GM23338 (cell line): Measurements from ENCODE around the gene TNFRSF6B. TPM values are rescaled to one million over a fixed set of nuclear protein-coding genes. Genes with fewer than 3 reads are reported as not detected.
A peak's percentile ranks its signal among the peaks of the same experiment; 100 is the strongest.

Experiments used
- ATAC-seq: fragments of 200-7000 bp; cut with Tn5 transposase; 3 replicates; pipeline ENCODE4 v1.9.1; 2020
- DNase-seq: peaks from one replicate; pipeline ENCODE4 v3.0.0-alpha.2; 2015; ENCODE audit warnings: low spot score
- H2AFZ ChIP-seq: fragments of 200-600 bp; sonication (generic); 2 replicates; pipeline ENCODE4 v1.8.0; 2016; ENCODE audit warnings: antibody characterized with exemption, mild to moderate bottlenecking, moderate library complexity
- H3F3A ChIP-seq: fragments of 200-600 bp; sonication (generic); replicated peaks from 2 replicates; pipeline ENCODE4 v1.8.0; 2017; ENCODE audit warnings: antibody characterized with exemption, mixed run types, low read depth
- H3K27ac ChIP-seq: fragments of 200-600 bp; sonication (generic); 2 replicates; pipeline ENCODE4 v1.6.1; 2016; ENCODE audit warnings: low read depth
- H3K27me3 ChIP-seq: fragments of 200-600 bp; sonication (generic); 2 replicates; pipeline ENCODE4 v1.8.0; 2016; ENCODE audit warnings: mild to moderate bottlenecking, mixed run types, moderate library complexity; ENCODE audit not compliant: insufficient read depth
- H3K36me3 ChIP-seq: fragments of 200-600 bp; sonication (generic); 2 replicates; pipeline ENCODE4 v1.8.0; 2016; ENCODE audit warnings: mild to moderate bottlenecking; ENCODE audit not compliant: insufficient read depth
- H3K4me1 ChIP-seq: fragments of 200-600 bp; sonication (generic); 2 replicates; pipeline ENCODE4 v1.8.0; 2016; ENCODE audit warnings: mild to moderate bottlenecking, moderate library complexity; ENCODE audit not compliant: insufficient read depth
- H3K4me2 ChIP-seq: fragments of 200-600 bp; sonication (generic); 2 replicates; pipeline ENCODE4 v1.7.1; 2017; ENCODE audit warnings: mixed run types
- H3K4me3 ChIP-seq: fragments of 200-600 bp; sonication (generic); 2 replicates; pipeline ENCODE4 v1.6.1; 2016; ENCODE audit warnings: mixed run types
- H3K79me2 ChIP-seq: fragments of 200-600 bp; sonication (generic); replicated peaks from 2 replicates; pipeline ENCODE4 v1.8.0; 2017; ENCODE audit warnings: mild to moderate bottlenecking; ENCODE audit not compliant: insufficient read depth
- H3K9me2 ChIP-seq: fragments of 200-600 bp; sonication (generic); 2 replicates; pipeline ENCODE4 v1.8.0; 2017; ENCODE audit not compliant: insufficient read depth
- H4K20me1 ChIP-seq: fragments of 200-600 bp; sonication (generic); replicated peaks from 2 replicates; pipeline ENCODE4 v1.8.0; 2017; ENCODE audit warnings: mild to moderate bottlenecking; ENCODE audit not compliant: insufficient read depth
- H3K27ac Mint-ChIP-seq: 2 replicates; pipeline ENCODE4 v1.8.0; 2020; ENCODE audit warnings: inconsistent platforms, mild to moderate bottlenecking, moderate library complexity, mixed read lengths
- H3K27me3 Mint-ChIP-seq: 3 replicates; pipeline ENCODE4 v1.8.0; 2022; ENCODE audit warnings: low read depth, mild to moderate bottlenecking, moderate library complexity, mixed read lengths, inconsistent platforms; ENCODE audit not compliant: insufficient read depth, poor library complexity
- H3K36me3 Mint-ChIP-seq: 3 replicates; pipeline ENCODE4 v1.8.0; 2021; ENCODE audit warnings: low read depth, mild to moderate bottlenecking, inconsistent platforms, moderate library complexity, mixed read lengths
- H3K4me1 Mint-ChIP-seq: 3 replicates; pipeline ENCODE4 v1.8.0; 2020; ENCODE audit warnings: mild to moderate bottlenecking, inconsistent platforms, mixed read lengths
- H3K4me3 Mint-ChIP-seq: 3 replicates; pipeline ENCODE4 v1.8.0; 2021; ENCODE audit warnings: moderate library complexity, mild to moderate bottlenecking, inconsistent platforms, mixed read lengths
- H3K9me3 Mint-ChIP-seq: 3 replicates; pipeline ENCODE4 v1.8.0; 2020; ENCODE audit warnings: moderate library complexity, mild to moderate bottlenecking, inconsistent platforms, mixed read lengths
- EZH2 ChIP-seq: fragments of 200-600 bp; sonication (generic); IDR thresholded peaks from one replicate; pipeline ENCODE4 v1.8.0; 2017; ENCODE audit warnings: antibody characterized with exemption, mild to moderate bottlenecking, low read depth; ENCODE audit not compliant: unreplicated experiment
- EZH2phosphoT487 ChIP-seq: fragments of 200-600 bp; sonication (generic); IDR thresholded peaks from one replicate; pipeline ENCODE4 v1.8.1; 2018; ENCODE audit warnings: antibody characterized with exemption; ENCODE audit not compliant: unreplicated experiment
- JUNB ChIP-seq: IDR thresholded peaks from one replicate; pipeline ENCODE4 v1.6.1; 2016; ENCODE audit warnings: antibody characterized with exemption; ENCODE audit not compliant: unreplicated experiment
- NANOG ChIP-seq: IDR thresholded peaks from 2 replicates; pipeline ENCODE4 v1.6.1; 2016; ENCODE audit warnings: antibody characterized with exemption, borderline replicate concordance
- POLR2AphosphoS5 ChIP-seq: IDR thresholded peaks from 2 replicates; pipeline ENCODE4 v1.6.1; 2016; ENCODE audit warnings: antibody characterized with exemption, low read depth
- STAT1 ChIP-seq: IDR thresholded peaks from one replicate; pipeline ENCODE4 v1.6.1; 2016; ENCODE audit warnings: antibody characterized with exemption; ENCODE audit not compliant: unreplicated experiment
- ZNF114 ChIP-seq: fragments of 250-450 bp; sonication (Bioruptor Pico); IDR thresholded peaks from 2 replicates; pipeline ENCODE4 v1.5.0; 2020; ENCODE audit warnings: mild to moderate bottlenecking, moderate library complexity
- ZNF331 ChIP-seq: fragments of 250-450 bp; sonication (Bioruptor Pico); IDR thresholded peaks from 2 replicates; pipeline ENCODE4 v1.5.0; 2020; ENCODE audit warnings: low read depth, mild to moderate bottlenecking, moderate library complexity
- ZNF462 ChIP-seq: fragments of 250-450 bp; sonication (Bioruptor Pico); IDR thresholded peaks from 2 replicates; pipeline ENCODE4 v1.5.0; 2020; ENCODE audit warnings: mild to moderate bottlenecking, moderate library complexity
- long read RNA-seq: library from polyadenylated mRNA; unstranded; transcript quantifications from one replicate; pipeline ENCODE4 v2.0.0, GENCODE V29; 2020; ENCODE audit not compliant: unreplicated experiment
- polyA plus RNA-seq: library from polyadenylated mRNA; unstranded; fragments of >200 nt; fragmentation: Nextera tagmentation; extraction: Ambion mirVana; gene quantifications from 2 replicates; pipeline ENCODE4 v1.2.1, GENCODE V29; 2016
- total RNA-seq: library from RNA; depleted of rRNA; stranded (reverse); fragments of >200 nt; shearing (Covaris generic); gene quantifications from 2 replicates; pipeline ENCODE4 v1.2.3, GENCODE V29; 2014; rRNA removed
- TF ChIP-seq, protein P1 (sequence below): IDR thresholded peaks from one replicate; pipeline ENCODE4 v1.6.1; 2018; ENCODE audit warnings: antibody characterized with exemption; ENCODE audit not compliant: unreplicated experiment

Gene TNFRSF6B, protein sequence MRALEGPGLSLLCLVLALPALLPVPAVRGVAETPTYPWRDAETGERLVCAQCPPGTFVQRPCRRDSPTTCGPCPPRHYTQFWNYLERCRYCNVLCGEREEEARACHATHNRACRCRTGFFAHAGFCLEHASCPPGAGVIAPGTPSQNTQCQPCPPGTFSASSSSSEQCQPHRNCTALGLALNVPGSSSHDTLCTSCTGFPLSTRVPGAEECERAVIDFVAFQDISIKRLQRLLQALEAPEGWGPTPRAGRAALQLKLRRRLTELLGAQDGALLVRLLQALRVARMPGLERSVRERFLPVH
- 0.28 and 3.8 TPM in 2 replicates for total RNA-seq
- not detected in 2 replicates for polyA plus RNA-seq
- long read RNA-seq = 0 reads

GRCh38 chr20:63696628-63697356 is at the start of gene TNFRSF6B:
Gene TNFRSF6B, plus strand, starts transcription at chr20:63696652. Its CDS starts 116 bp downstream, at chr20:63696768.
- Histone ChIP-seq H3K4me1 (no peaks in the 10 kb centered on the region), H3K79me2 (no peaks in the 10 kb centered on the region), H3K9me2 (no peaks in the 10 kb centered on the region), H3K4me2 (peak within 1 kb of the TSS; percentile 88), H3K4me3 (peak within 1 kb of the TSS; percentile 65), H2AFZ (no peak within 1 kb of the TSS), H3K36me3 (no peaks in the 10 kb centered on the region), H3K27me3 (no peaks in the 10 kb centered on the region), H3F3A (peaks cover 4% of the 10 kb centered on the region; the same call in 1 of the 2 replicates), H4K20me1 (no peaks in the 10 kb centered on the region), H3K27ac (no peak within 1 kb of the TSS)
- no peak for DNase-seq
- H3K4me1 Mint-ChIP-seq = peaks cover 3% of the 10 kb centered on the region; the same call in 2 of the 3 replicates
- H3K9me3 Mint-ChIP-seq = peaks cover 14% of the 10 kb centered on the region; the same call in 2 of the 3 replicates
- peaks cover 23% of the 10 kb centered on the region for H3K36me3 Mint-ChIP-seq
- peaks cover 31% of the 10 kb centered on the region for H3K27me3 Mint-ChIP-seq
- H3K27ac Mint-ChIP-seq = no peak within 1 kb of the TSS
- ATAC-seq = peak; percentile 13
- peak within 1 kb of the TSS; percentile 61 for H3K4me3 Mint-ChIP-seq
- no peak for TF ChIP-seq JUNB
- TF ChIP-seq POLR2AphosphoS5 = peak; percentile 57; the same call in 1 of the 2 replicates

DNA sequence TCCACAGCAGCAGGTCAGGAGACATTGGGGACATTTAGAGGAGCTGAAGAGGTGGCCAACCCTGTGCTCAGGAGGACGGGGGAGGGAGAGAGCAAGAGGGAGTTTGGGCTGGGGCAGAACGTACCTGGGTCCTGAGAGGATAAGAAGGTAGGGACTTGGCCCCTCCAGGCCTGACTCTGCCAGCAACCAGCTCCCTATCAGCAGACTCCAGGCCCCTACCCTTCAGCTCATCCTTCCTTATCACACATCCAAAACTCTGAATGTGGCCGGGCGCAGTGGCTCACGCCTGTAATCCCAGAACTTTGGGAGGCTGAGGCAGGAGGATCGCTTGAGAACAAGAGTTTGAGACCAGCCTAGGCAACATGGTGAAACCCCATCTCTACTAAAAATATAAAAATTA is 48.3 kb upstream of the TNFRSF6B start:
- H3K9me2 ChIP-seq = no peaks in the 10 kb centered on the region
- no peak overlapping the region for H3K27ac ChIP-seq
- ATAC-seq = no peak
- H3K4me2 ChIP-seq = no peak overlapping the region
- H3K27me3 ChIP-seq = no peaks in the 10 kb centered on the region
- H3K27me3 Mint-ChIP-seq = peaks cover 11% of the 10 kb centered on the region
- H3K9me3 Mint-ChIP-seq = no peaks in the 10 kb centered on the region
- H3K27ac Mint-ChIP-seq = no peak overlapping the region
- H3K36me3 Mint-ChIP-seq = peaks cover 3% of the 10 kb centered on the region; the same call in 2 of the 3 replicates
- H2AFZ ChIP-seq = no peak overlapping the region
- H3F3A ChIP-seq = peaks cover 11% of the 10 kb centered on the region
- H3K4me1 Mint-ChIP-seq = peaks cover 15% of the 10 kb centered on the region
- H3K36me3 ChIP-seq = no peaks in the 10 kb centered on the region
- H4K20me1 ChIP-seq = no peaks in the 10 kb centered on the region; the same call in 1 of the 2 replicates
- H3K4me3 ChIP-seq = no peak overlapping the region
- H3K4me1 ChIP-seq = peaks cover 5% of the 10 kb centered on the region; the same call in 1 of the 2 replicates
- no peak for DNase-seq
- 0 out of 2 replicates have a peak, but pooled peaks cover 3% of the 10 kb centered on the region for H3K79me2 ChIP-seq
- H3K4me3 Mint-ChIP-seq = no peak overlapping the region
- no peak for TF ChIP-seq EZH2
- no peak for TF ChIP-seq STAT1
- TF ChIP-seq, protein P1, sequence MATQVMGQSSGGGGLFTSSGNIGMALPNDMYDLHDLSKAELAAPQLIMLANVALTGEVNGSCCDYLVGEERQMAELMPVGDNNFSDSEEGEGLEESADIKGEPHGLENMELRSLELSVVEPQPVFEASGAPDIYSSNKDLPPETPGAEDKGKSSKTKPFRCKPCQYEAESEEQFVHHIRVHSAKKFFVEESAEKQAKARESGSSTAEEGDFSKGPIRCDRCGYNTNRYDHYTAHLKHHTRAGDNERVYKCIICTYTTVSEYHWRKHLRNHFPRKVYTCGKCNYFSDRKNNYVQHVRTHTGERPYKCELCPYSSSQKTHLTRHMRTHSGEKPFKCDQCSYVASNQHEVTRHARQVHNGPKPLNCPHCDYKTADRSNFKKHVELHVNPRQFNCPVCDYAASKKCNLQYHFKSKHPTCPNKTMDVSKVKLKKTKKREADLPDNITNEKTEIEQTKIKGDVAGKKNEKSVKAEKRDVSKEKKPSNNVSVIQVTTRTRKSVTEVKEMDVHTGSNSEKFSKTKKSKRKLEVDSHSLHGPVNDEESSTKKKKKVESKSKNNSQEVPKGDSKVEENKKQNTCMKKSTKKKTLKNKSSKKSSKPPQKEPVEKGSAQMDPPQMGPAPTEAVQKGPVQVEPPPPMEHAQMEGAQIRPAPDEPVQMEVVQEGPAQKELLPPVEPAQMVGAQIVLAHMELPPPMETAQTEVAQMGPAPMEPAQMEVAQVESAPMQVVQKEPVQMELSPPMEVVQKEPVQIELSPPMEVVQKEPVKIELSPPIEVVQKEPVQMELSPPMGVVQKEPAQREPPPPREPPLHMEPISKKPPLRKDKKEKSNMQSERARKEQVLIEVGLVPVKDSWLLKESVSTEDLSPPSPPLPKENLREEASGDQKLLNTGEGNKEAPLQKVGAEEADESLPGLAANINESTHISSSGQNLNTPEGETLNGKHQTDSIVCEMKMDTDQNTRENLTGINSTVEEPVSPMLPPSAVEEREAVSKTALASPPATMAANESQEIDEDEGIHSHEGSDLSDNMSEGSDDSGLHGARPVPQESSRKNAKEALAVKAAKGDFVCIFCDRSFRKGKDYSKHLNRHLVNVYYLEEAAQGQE = no peak
- TF ChIP-seq JUNB = no peak
- TF ChIP-seq ZNF462 (CRISPR knock-in tag) = no peak
- no peak for TF ChIP-seq ZNF114
- TF ChIP-seq POLR2AphosphoS5 = no peak
- no peak for TF ChIP-seq NANOG
- TF ChIP-seq ZNF331 (CRISPR knock-in tag) = no peak
- no peak for TF ChIP-seq EZH2phosphoT487
